Left lung (tissue), 10 donors: ENCODE data around the gene MEAK7. TPM values are rescaled to one million over a fixed set of nuclear protein-coding genes. Genes with fewer than 3 reads are reported as not detected.

ENCODE experiments used
- ATAC-seq: fragments of 200-7000 bp; cut with Tn5 transposase; one replicate; pipeline ENCODE4 v1.9.1; 2020; ENCODE audit warnings: moderate library complexity
- DNase-seq, 4 donors: peaks; one replicate each; pipeline ENCODE4 v3.0.0-alpha.2; 2013 to 2020
- H3K27ac ChIP-seq, 2 donors: fragments of 200-600 bp; sonication (generic) in 1 of 2; one replicate each; pipeline versions ENCODE4 v1.5.0 to v1.8.0; 2020 to 2021
- H3K27me3 ChIP-seq, 2 donors: fragments of 200-600 bp; sonication (generic) in 1 of 2; one replicate each; pipeline versions ENCODE4 v1.5.0 to v1.8.0; 2020 to 2021
- H3K36me3 ChIP-seq, 2 donors: fragments of 200-600 bp; sonication (generic) in 1 of 2; one replicate each; pipeline versions ENCODE4 v1.5.0 to v1.8.0; 2020 to 2021
- H3K4me1 ChIP-seq, 2 donors: fragments of 200-600 bp; one replicate each; pipeline ENCODE4 v1.8.0; 2021
- H3K4me3 ChIP-seq, 2 donors: fragments of 200-600 bp; sonication (generic) in 1 of 2; one replicate each; pipeline versions ENCODE4 v1.5.0 to v1.8.0; 2020 to 2021; ENCODE audit warnings: mild to moderate bottlenecking in 1 of 2
- H3K9me3 ChIP-seq, 2 donors: fragments of 200-600 bp; sonication (generic) in 1 of 2; one replicate each; pipeline versions ENCODE4 v1.5.0 to v1.8.0; 2020 to 2021
- intact Hi-C, 2 donors: fragments of 100-400 bp; cut with DNase I; formaldehyde crosslinking; loops; one replicate each; pipeline versions ENCODE4 v1.11.2 to v1.14.2; 2022
- polyA plus RNA-seq, 6 donors: library from polyadenylated mRNA; unstranded; fragments of 120-200 nt; gene quantifications; one replicate each; pipeline ENCODE4 v1.2.1, GENCODE V29; 2013; ENCODE audit not compliant: insufficient read length in 6 of 6
- total RNA-seq, 2 donors: library from RNA; stranded (reverse); fragmentation: NEBNext Ultra II Directional; extraction: Animal tissue kit (Norgen Biotek cat#: 25700); gene quantifications; one replicate each; pipeline ENCODE4 v1.2.1, GENCODE V29; 2021
- TF ChIP-seq, protein P1 (sequence below), 2 donors: fragments of 200-600 bp; sonication (generic) in 1 of 2; IDR thresholded peaks; one replicate each; pipeline versions ENCODE4 v1.5.0 to v1.8.0; 2021; ENCODE audit warnings: antibody characterized with exemption in 2 of 2
- donor health status: DM: no; HTN: yes; CAD: no.
- donor health status: DM: no; HTN: no; CAD: no.

The MEAK7 gene
- total and polyA plus RNA-seq, 8 donors, result 13.1 to 22.3 (median 20.3) TPM

GRCh38 chr16:84507011-84507982 is 2.8 kb upstream of the MEAK7 start:
- DNase-seq, result peak in 1 of 4 donors; percentile 36
- Histone ChIP-seq H3K4me1 (peaks cover 8 to 42% of the 10 kb centered on the region in 2 donors), H3K27me3 (no peaks in the 10 kb centered on the region), H3K36me3 (no peaks in the 10 kb centered on the region), H3K27ac (no peak overlapping the region), H3K9me3 (no peaks in the 10 kb centered on the region), H3K4me3 (no peak overlapping the region)
- intact Hi-C loops, result no loop called here
- ATAC-seq, result no peak
- TF ChIP-seq, protein P1, sequence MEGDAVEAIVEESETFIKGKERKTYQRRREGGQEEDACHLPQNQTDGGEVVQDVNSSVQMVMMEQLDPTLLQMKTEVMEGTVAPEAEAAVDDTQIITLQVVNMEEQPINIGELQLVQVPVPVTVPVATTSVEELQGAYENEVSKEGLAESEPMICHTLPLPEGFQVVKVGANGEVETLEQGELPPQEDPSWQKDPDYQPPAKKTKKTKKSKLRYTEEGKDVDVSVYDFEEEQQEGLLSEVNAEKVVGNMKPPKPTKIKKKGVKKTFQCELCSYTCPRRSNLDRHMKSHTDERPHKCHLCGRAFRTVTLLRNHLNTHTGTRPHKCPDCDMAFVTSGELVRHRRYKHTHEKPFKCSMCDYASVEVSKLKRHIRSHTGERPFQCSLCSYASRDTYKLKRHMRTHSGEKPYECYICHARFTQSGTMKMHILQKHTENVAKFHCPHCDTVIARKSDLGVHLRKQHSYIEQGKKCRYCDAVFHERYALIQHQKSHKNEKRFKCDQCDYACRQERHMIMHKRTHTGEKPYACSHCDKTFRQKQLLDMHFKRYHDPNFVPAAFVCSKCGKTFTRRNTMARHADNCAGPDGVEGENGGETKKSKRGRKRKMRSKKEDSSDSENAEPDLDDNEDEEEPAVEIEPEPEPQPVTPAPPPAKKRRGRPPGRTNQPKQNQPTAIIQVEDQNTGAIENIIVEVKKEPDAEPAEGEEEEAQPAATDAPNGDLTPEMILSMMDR (IDR thresholded peaks at IDR 0.05), result no peak

- DNase-seq, result peak in 1 of 4 donors; percentile 30
- Histone ChIP-seq H3K4me1 (peaks cover 6 to 32% of the 10 kb centered on the region in 2 donors), H3K36me3 (no peaks in the 10 kb centered on the region), H3K9me3 (no peaks in the 10 kb centered on the region), H3K27ac (peak overlapping the region; percentile 74 to 85), H3K4me3 (peak overlapping the region; percentile 73 to 74), H3K27me3 (no peaks in the 10 kb centered on the region)
- TF ChIP-seq, protein P1 (IDR thresholded peaks at IDR 0.05), result no peak
- intact Hi-C loops, result no loop called here
- ATAC-seq, result no peak
Observed at GRCh38 chr16:84505249-84506187, 1.1 kb upstream of the MEAK7 start.

DNA sequence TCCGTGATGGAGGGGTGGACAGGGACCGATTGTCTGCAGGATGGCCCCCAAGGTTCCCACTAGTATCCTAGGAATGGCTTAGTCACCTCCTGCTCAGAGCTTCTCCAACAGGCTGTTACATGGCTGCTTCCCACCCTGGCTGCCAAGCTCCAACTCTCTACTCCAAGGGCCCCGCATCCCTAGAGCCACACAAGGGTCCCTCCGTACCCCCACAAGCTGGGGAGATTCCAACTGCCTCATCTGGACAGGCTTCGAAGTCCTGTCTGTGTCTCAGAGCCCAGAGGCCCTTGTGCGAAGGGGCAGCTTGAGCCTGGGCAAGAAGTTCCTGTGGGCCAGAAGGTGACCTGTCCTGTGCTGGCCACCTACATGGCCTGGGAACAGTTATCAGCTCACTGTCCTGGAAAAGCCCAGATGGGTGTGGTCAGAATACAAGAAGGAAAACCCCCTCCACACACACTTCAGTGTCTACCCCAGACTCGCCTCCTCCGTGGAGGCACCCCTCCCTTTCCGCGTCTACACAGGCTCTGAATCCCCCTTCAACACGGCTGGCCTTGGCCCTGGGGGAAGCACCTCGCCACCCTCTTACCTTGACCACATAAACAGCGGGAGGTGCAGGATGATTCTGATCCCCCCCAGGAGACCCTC is 586 bp downstream of the MEAK7 start:
- DNase-seq (peak in 1 of 4 donors; percentile 33), ATAC-seq (peak; percentile 3)
- Histone ChIP-seq H3K27me3 (no peaks in the 10 kb centered on the region), H3K9me3 (no peaks in the 10 kb centered on the region), H3K36me3 (peaks cover 0 to 3% of the 10 kb centered on the region in 2 donors), H3K4me1 (peaks cover 6 to 32% of the 10 kb centered on the region in 2 donors), H3K4me3 (peak overlapping the region; percentile 73 to 74), H3K27ac (peak overlapping the region in 1 of 2 donors; percentile 74)
- TF ChIP-seq, protein P1 (IDR thresholded peaks at IDR 0.05), result no peak
- intact Hi-C loops, result no loop called here

DNA sequence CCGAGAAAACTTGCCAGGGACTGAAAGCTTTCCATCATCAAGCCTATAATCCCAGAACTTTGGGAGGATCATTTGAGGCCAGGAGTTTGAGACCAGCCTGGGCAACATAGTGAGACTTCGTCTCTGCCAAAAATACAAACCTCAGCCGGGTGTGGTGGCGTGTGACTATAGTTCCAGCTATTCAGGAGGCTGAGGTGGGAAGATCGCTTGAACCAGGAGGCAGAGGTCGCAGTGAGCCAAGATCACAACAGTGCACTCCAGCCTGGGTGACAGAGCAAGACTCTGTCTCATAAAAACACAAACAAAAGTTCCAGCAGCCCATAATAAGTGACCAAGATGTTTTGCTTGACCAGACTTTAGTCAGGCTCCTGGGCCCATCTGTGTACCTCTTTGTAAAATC is 1.9 kb downstream of the MEAK7 start:
- Histone ChIP-seq H3K27ac (no peak overlapping the region), H3K4me1 (peaks cover 6 to 32% of the 10 kb centered on the region in 2 donors), H3K9me3 (no peaks in the 10 kb centered on the region), H3K27me3 (no peaks in the 10 kb centered on the region), H3K4me3 (no peak overlapping the region), H3K36me3 (peaks cover 0 to 7% of the 10 kb centered on the region in 2 donors)
- DNase-seq (peak in 1 of 4 donors; percentile 20), ATAC-seq (no peak)
- TF ChIP-seq, protein P1 (IDR thresholded peaks at IDR 0.05), result no peak
- intact Hi-C loops, result no loop called here
